HepG2 (cell line): Measurements from ENCODE around the gene ADAMTS2. TPM values are rescaled to one million over a fixed set of nuclear protein-coding genes. Genes with fewer than 3 reads are reported as not detected.
A peak's percentile ranks its signal among the peaks of the same experiment; 100 is the strongest.

Source experiments
- ATAC-seq: fragments of 200-7000 bp; cut with Tn5 transposase; 3 replicates; pipeline ENCODE4 v1.9.1; 2020; ENCODE audit warnings: mild to moderate bottlenecking, moderate library complexity
- BruUV-seq: library from RNA; stranded (reverse); fragments of 400-500 nt; replicated peaks from 2 replicates; lab custom pipeline; 2021; lab: Mats Ljungman, UMichigan
- CTCF ChIA-PET: fragments of 300-600 bp; formaldehyde crosslinking; extraction: SDS; loops from one replicate; lab custom pipeline; 2021; ENCODE audit warnings: low total read pairs, inconsistent platforms, low intra/inter-chr PET ratio; lab: Yijun Ruan, JAX
- POLR2A ChIA-PET: fragments of 350-600 bp; sonication (Branson Sonifier 250); formaldehyde crosslinking; loops from one replicate; lab custom pipeline; 2020; ENCODE audit warnings: antibody characterized with exemption, inconsistent platforms; lab: Yijun Ruan, JAX
- DNase-seq: peaks from one replicate; pipeline ENCODE4 v3.0.0-alpha.2; 2015; ENCODE audit warnings: low spot score
- FAIRE-seq: peaks from 3 replicates; lab custom pipeline; 2011; peaks lifted over from hg19 to GRCh38; lab: Jason Lieb, UNC
- H2AFZ ChIP-seq: one replicate; pipeline ENCODE4 v1.6.1; 2011; ENCODE audit warnings: low read length, inconsistent platforms
- H3K27ac ChIP-seq: fragments of 300-600 bp; 3 replicates; pipeline ENCODE4 v1.8.0; 2011; ENCODE audit warnings: mixed run types, mild to moderate bottlenecking, mixed read lengths, low read length, inconsistent platforms; ENCODE audit not compliant: insufficient read depth; ENCODE audit errors: extremely low read length
- H3K27me3 ChIP-seq, 2 experiments: fragments of 200-600 bp in 1 of 2; 2 replicates in 1 of 2; 3 replicates in 1 of 2; pipeline versions ENCODE4 v1.6.0 to v1.8.0; 2011; ENCODE audit warnings: low read length in 2 of 2, mild to moderate bottlenecking in 2 of 2, moderate library complexity in 2 of 2, inconsistent platforms in 1 of 2; ENCODE audit not compliant: insufficient read depth in 2 of 2, control insufficient read depth in 1 of 2
- H3K36me3 ChIP-seq, 2 experiments: fragments of 200-600 bp in 1 of 2; replicated peaks in 1 of 2; 2 replicates in 1 of 2; 3 replicates in 1 of 2; pipeline versions ENCODE4 v1.5.1 to v1.8.0; 2011; ENCODE audit warnings: low read length in 2 of 2, inconsistent platforms in 1 of 2; ENCODE audit not compliant: insufficient read depth in 2 of 2, control insufficient read depth in 1 of 2
- H3K4me1 ChIP-seq: 2 replicates; pipeline ENCODE4 v1.5.1; 2012; ENCODE audit warnings: low read length, inconsistent platforms; ENCODE audit not compliant: insufficient read depth
- H3K4me2 ChIP-seq: 2 replicates; pipeline ENCODE4 v1.6.0; 2011; ENCODE audit warnings: low read depth, low read length, inconsistent platforms
- H3K4me3 ChIP-seq, 3 experiments: fragments of 200-600 bp in 1 of 3; sonication (generic), shearing (Covaris generic) in 1 of 3; replicated peaks in 1 of 3; 2 replicates each; pipeline ENCODE4 v1.5.1; 2011 to 2016; ENCODE audit warnings: low read length in 3 of 3, inconsistent platforms in 2 of 3, low read depth in 2 of 3, mild to moderate bottlenecking in 2 of 3, control low read depth in 1 of 3, mixed read lengths in 1 of 3; ENCODE audit not compliant: insufficient read depth in 1 of 3
- H3K79me2 ChIP-seq: one replicate; pipeline ENCODE4 v1.6.1; 2011; ENCODE audit warnings: low read length, inconsistent platforms; ENCODE audit not compliant: insufficient read depth
- H3K9ac ChIP-seq: 2 replicates; pipeline ENCODE4 v1.6.0; 2011; ENCODE audit warnings: mild to moderate bottlenecking, low read depth, low read length, inconsistent platforms; ENCODE audit not compliant: insufficient read depth
- H3K9me3 ChIP-seq: 2 replicates; pipeline ENCODE4 v1.5.1; 2012; ENCODE audit warnings: mild to moderate bottlenecking, low read length
- H4K20me1 ChIP-seq: 2 replicates; pipeline ENCODE4 v1.6.0; 2011; ENCODE audit warnings: inconsistent platforms, mild to moderate bottlenecking, low read length, moderate library complexity; ENCODE audit not compliant: insufficient read depth
- CHD2 ChIP-seq: IDR thresholded peaks from 2 replicates; pipeline ENCODE4 v1.6.1; 2011; ENCODE audit warnings: low read depth, low read length, improper control_type of control experiment
- ZNF124 ChIP-seq: sonication (generic); formaldehyde crosslinking; IDR thresholded peaks from 2 replicates; pipeline ENCODE4 v1.4.0; 2020; ENCODE audit warnings: missing genetic modification reagents
- ZNF430 ChIP-seq: sonication (generic); formaldehyde crosslinking; IDR thresholded peaks from 2 replicates; pipeline ENCODE4 v1.9.0; 2021; ENCODE audit warnings: mild to moderate bottlenecking, missing genetic modification reagents
- WGBS: methylation state at CpG from one replicate; pipeline ENCODE4 v1.1.6; 2017; ENCODE audit warnings: low lambda C conversion rate; 5-methylcytosine and 5-hydroxymethylcytosine counted together
- in situ Hi-C: cut with HindIII; loops from 2 replicates; pipeline ENCODE4 v1.10.0; 2017; ENCODE audit warnings: low pct_unique_long_range_greater_than_20kb; ENCODE audit not compliant: extremely low pct_ligation_motif_present
- intact Hi-C: fragments of 100-400 bp; cut with micrococcal nuclease; formaldehyde crosslinking; loops from one replicate; pipeline ENCODE4 v1.10.0; 2022; ENCODE audit not compliant: unreplicated experiment
- polyA plus RNA-seq, 8 experiments: library from polyadenylated mRNA; depleted of rRNA in 3 of 8; stranded (reverse) in 7 of 8; unstranded in 1 of 8; fragments of >200 nt; fragmentation: Illumina TruSeq in 4 of 8; extraction: Trizol in 4 of 8; gene quantifications; 2 replicates each; pipeline versions ENCODE4 v1.2.1 to v1.2.3, GENCODE V29; 2011 to 2016; ENCODE audit warnings: low read depth in 4 of 8, missing spikeins in 1 of 8, mixed read lengths in 1 of 8; ENCODE audit not compliant: insufficient read depth in 1 of 8
- total RNA-seq, 5 experiments: library from RNA; depleted of rRNA; stranded (reverse); fragments of >200 nt; fragmentation: Illumina TruSeq; extraction: Trizol; gene quantifications; 2 replicates each; pipeline ENCODE4 v1.2.3, GENCODE V29; 2016; ENCODE audit warnings: low read depth in 1 of 5
- TF ChIP-seq, protein P1 (sequence below): sonication (generic); formaldehyde crosslinking; IDR thresholded peaks from 2 replicates; pipeline ENCODE4 v1.4.0; 2020; ENCODE audit warnings: mild to moderate bottlenecking, missing genetic modification reagents
- TF ChIP-seq, protein P2 (sequence below): sonication (generic); formaldehyde crosslinking; IDR thresholded peaks from 2 replicates; pipeline ENCODE4 v1.8.0; 2022; ENCODE audit warnings: low read depth, missing genetic modification reagents
- TF ChIP-seq, protein P3 (sequence below): IDR thresholded peaks from 2 replicates; pipeline ENCODE4 v1.6.1; 2016

Gene ADAMTS2
- total and polyA plus RNA-seq, 2 of the 13 experiments (the other 11 are each of a cell fraction or from before 2014, with no cell fraction given), result 0.24 to 3.5 TPM

DNA sequence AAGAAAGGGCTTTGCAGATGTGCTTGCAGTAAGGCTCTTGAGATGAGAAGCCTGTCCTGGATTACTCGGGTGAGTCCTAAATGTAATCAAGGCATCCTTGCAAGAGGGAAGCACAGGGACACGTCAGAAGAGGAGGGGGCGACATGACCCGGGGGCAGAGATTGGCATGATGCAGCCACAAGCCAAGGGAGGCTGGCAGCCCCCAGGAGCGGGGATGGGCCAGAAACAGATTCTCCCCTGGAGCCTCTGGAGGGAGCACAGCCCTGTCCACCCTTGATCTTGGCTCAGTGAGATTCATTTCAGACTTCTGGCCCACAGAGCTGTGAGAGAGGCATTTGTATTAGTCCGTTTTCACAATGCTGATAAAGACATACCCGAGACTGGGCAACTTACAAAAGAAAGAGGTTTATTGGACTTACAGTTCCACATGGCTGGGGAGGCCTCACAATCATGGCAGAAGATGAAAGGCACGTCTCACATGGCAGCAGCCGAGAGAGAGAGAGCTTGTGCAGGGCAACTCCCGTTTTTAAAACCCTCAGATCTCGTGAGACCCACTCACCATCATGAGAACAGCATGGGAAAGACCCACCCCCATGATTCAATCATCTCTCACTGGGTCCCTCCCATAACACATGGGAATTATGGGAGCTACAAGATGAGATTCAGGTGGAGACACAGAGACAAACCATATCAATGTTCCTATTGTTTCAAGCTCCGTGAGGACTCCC is 76.1 kb downstream of the ADAMTS2 start:
- DNase-seq (no peak), ATAC-seq (no peak), FAIRE-seq (no peak)
- Histone ChIP-seq H3K27ac (no peak overlapping the region), H3K36me3 (no peaks in the 10 kb centered on the region), H3K9ac (no peak overlapping the region), H3K4me3 (no peak overlapping the region), H3K79me2 (no peaks in the 10 kb centered on the region), H4K20me1 (no peaks in the 10 kb centered on the region), H3K27me3 (no peaks in the 10 kb centered on the region; a peak in 2 of 5 replicates), H3K4me2 (peak overlapping the region; percentile 7; the same call in 1 of the 2 replicates), H3K4me1 (peaks cover 66% of the 10 kb centered on the region), H3K9me3 (no peaks in the 10 kb centered on the region), H2AFZ (no peak overlapping the region)
- in situ Hi-C loops, result no loop called here
- TSS peak; percentile 61 for BruUV-seq
- intact Hi-C loops, result loop anchor here (10.0 kb wide), 1 partner anchor 104 kb away; no protein-coding TSS in a partner anchor
- peak; percentile 76 for TF ChIP-seq CHD2
- TF ChIP-seq, protein P1, sequence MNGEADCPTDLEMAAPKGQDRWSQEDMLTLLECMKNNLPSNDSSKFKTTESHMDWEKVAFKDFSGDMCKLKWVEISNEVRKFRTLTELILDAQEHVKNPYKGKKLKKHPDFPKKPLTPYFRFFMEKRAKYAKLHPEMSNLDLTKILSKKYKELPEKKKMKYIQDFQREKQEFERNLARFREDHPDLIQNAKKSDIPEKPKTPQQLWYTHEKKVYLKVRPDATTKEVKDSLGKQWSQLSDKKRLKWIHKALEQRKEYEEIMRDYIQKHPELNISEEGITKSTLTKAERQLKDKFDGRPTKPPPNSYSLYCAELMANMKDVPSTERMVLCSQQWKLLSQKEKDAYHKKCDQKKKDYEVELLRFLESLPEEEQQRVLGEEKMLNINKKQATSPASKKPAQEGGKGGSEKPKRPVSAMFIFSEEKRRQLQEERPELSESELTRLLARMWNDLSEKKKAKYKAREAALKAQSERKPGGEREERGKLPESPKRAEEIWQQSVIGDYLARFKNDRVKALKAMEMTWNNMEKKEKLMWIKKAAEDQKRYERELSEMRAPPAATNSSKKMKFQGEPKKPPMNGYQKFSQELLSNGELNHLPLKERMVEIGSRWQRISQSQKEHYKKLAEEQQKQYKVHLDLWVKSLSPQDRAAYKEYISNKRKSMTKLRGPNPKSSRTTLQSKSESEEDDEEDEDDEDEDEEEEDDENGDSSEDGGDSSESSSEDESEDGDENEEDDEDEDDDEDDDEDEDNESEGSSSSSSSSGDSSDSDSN (CRISPR knock-in tag), result no peak
- ChIA-PET CTCF (no interaction called here), POLR2A (no interaction called here)
- 75% methylated on average over 8 of the region's 12 CpGs for WGBS

DNA sequence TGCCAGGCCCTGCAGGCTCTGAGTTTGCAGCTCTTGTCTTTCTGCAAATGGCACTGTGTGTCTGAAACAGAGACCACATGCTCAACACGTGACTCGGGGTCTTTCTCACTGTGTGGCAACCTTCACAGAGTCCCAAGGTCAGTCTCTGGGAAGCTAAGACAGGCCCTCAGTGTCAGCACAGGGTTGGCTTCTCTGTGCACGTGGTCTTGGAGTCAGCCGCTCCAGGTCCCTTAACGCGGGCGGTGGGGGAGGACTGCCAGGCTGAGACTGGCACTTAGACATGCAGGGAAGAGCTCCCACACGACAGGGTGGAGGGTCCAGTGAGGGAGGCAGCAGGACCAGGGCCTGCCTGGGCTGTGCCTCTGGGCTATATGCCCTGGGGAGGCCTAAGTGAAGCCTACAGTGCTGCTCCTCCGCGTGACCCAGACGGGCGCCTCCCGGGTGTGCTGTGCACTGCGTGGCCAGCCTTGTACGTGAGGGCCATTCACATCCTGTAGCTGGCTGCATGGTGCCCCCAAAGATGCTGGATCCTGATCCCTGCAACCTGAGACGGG is 76.8 kb downstream of the ADAMTS2 start:
- POLR2A ChIA-PET, result no interaction called here
- Histone ChIP-seq H3K36me3 (no peaks in the 10 kb centered on the region), H3K4me2 (no peak overlapping the region), H3K4me3 (no peak overlapping the region), H3K79me2 (no peaks in the 10 kb centered on the region), H2AFZ (no peak overlapping the region), H3K9me3 (no peaks in the 10 kb centered on the region), H3K4me1 (peaks cover 70% of the 10 kb centered on the region), H4K20me1 (no peaks in the 10 kb centered on the region), H3K27me3 (no peaks in the 10 kb centered on the region; a peak in 2 of 5 replicates), H3K9ac (no peak overlapping the region), H3K27ac (no peak overlapping the region)
- intact Hi-C loops (loop anchor here (10.0 kb wide), 1 partner anchor 104 kb away; no protein-coding TSS in a partner anchor), in situ Hi-C loops (no loop called here)
- no peak for ATAC-seq
- CTCF ChIA-PET, result no interaction called here
- FAIRE-seq, result no peak
- peak; percentile 27 for DNase-seq
- WGBS, result 64% methylated on average over 7 of the region's 16 CpGs
- no TSS peak for BruUV-seq
- TF ChIP-seq, protein P2, sequence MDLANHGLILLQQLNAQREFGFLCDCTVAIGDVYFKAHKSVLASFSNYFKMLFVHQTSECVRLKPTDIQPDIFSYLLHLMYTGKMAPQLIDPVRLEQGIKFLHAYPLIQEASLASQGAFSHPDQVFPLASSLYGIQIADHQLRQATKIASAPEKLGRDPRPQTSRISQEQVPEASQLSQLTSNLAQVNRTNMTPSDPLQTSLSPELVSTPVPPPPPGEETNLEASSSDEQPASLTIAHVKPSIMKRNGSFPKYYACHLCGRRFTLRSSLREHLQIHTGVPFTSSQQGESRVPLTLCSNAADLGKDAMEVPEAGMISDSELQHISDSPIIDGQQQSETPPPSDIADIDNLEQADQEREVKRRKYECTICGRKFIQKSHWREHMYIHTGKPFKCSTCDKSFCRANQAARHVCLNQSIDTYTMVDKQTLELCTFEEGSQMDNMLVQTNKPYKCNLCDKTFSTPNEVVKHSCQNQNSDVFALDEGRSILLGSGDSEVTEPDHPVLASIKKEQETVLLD (CRISPR knock-in tag), result no peak
- TF ChIP-seq ZNF124 (CRISPR knock-in tag), result no peak
- TF ChIP-seq ZNF430 (CRISPR knock-in tag), result 0 out of 2 replicates have a peak, but pooled peaks have one; percentile 62
- TF ChIP-seq, protein P3, sequence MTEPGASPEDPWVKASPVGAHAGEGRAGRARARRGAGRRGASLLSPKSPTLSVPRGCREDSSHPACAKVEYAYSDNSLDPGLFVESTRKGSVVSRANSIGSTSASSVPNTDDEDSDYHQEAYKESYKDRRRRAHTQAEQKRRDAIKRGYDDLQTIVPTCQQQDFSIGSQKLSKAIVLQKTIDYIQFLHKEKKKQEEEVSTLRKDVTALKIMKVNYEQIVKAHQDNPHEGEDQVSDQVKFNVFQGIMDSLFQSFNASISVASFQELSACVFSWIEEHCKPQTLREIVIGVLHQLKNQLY, result 0 out of 2 replicates have a peak, but pooled peaks have one; percentile 28
